Neural cell (in vitro differentiated cells): Measurements from ENCODE around the gene OR4A47. TPM values are rescaled to one million over a fixed set of nuclear protein-coding genes. Genes with fewer than 3 reads are reported as not detected.

Source experiments
- EZH2 ChIP-seq: fragments of 200-600, 300-800 bp; shearing (Covaris generic), sonication (generic); IDR thresholded peaks from 2 replicates; pipeline ENCODE4 v1.6.1; 2014; ENCODE audit warnings: antibody characterized with exemption, low read length, borderline replicate concordance, mild to moderate bottlenecking; ENCODE audit not compliant: insufficient read depth, poor library complexity, severe bottlenecking
- polyA plus RNA-seq: library from polyadenylated mRNA; depleted of rRNA; stranded (reverse); fragments of >200 nt; gene quantifications from 2 replicates; pipeline ENCODE4 v1.2.3, GENCODE V29; 2014
- TF ChIP-seq, protein P1 (sequence below): fragments of 450-650 bp; IDR thresholded peaks from 2 replicates; pipeline ENCODE4 v1.5.1; 2014; ENCODE audit warnings: antibody characterized with exemption, mild to moderate bottlenecking, moderate library complexity; ENCODE audit not compliant: poor library complexity, severe bottlenecking

Gene OR4A47
- polyA plus RNA-seq, 1 donor from 2014 or later, result not detected

DNA sequence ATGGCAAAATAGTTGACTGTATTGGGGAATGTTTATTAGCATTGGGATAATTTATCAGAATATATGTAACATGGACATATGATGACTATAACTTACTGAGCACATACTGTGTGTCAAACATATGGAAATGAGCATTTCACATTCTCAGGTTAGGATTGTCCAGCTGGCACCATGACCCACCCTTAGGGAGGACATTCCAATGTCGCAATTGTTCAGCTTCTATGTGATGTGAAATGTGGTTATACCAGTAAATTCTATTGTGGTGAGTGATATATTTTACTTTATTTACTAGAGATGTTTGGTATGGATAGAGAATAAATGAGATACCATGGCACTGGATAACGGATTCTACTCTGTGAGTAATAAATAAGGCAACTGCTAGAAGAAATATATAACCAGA is 50.4 kb downstream of the OR4A47 start (continued):
- TF ChIP-seq, protein P1, sequence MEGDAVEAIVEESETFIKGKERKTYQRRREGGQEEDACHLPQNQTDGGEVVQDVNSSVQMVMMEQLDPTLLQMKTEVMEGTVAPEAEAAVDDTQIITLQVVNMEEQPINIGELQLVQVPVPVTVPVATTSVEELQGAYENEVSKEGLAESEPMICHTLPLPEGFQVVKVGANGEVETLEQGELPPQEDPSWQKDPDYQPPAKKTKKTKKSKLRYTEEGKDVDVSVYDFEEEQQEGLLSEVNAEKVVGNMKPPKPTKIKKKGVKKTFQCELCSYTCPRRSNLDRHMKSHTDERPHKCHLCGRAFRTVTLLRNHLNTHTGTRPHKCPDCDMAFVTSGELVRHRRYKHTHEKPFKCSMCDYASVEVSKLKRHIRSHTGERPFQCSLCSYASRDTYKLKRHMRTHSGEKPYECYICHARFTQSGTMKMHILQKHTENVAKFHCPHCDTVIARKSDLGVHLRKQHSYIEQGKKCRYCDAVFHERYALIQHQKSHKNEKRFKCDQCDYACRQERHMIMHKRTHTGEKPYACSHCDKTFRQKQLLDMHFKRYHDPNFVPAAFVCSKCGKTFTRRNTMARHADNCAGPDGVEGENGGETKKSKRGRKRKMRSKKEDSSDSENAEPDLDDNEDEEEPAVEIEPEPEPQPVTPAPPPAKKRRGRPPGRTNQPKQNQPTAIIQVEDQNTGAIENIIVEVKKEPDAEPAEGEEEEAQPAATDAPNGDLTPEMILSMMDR, result no peak
- no peak for TF ChIP-seq EZH2

Other genes starting within 250 kb of the OR4A47 start
- not detected in 2 replicates for gene OR4X2, start 243.7 kb upstream of the OR4A47 start, polyA plus RNA-seq
- not detected in 2 replicates for gene OR4X1, start 224.9 kb upstream of the OR4A47 start, polyA plus RNA-seq
- not detected in 2 replicates for gene OR4S1, start 182.6 kb upstream of the OR4A47 start, polyA plus RNA-seq
- not detected in 2 replicates for gene OR4C3, start 163.9 kb upstream of the OR4A47 start, polyA plus RNA-seq
- not detected in 2 replicates for gene OR4C5, start 122.3 kb upstream of the OR4A47 start, polyA plus RNA-seq